Measurements from ENCODE around the gene ARF6.

The ARF6 gene

DNA sequence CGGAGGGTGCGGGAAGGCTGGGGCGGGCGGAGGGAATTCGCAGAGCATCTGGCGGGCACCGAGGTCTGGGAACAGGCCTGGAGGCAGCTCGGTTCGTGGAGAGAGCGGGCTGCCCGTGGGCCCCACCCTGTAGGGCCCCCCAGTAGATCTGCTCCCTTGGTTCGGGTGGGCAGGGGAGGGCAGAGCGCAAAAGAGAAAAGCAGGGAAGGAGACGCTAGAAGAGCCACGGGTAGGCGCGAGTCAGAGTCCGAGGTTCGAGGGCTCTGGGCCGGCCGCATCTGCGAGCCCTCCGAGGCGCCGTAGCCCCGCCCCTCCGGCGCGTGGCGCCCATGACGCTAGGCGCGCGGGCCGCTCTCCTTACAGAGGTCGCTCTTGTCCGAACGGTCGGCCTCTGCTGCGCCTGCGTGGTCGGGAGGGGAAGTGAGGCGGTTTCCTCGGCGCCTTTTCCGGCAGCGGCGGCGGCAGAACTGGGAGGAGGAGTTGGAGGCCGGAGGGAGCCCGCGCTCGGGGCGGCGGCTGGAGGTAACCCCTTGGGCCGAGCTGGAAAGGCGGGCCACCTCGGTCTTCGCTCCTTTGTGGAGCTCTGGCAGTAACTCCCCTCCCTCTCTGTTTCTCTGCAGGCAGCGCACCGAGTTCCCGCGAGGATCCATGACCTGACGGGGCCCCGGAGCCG, at the start of gene ARF6:
Gene ARF6, plus strand, starts transcription at position 447 of the 673 bp plus-strand sequence. CDS start 655 bp downstream, outside the sequence.
- Mint-ChIP-seq H3K9me3 (no peaks in the 10 kb centered on the region), H3K36me3 (ENCODE audit: low read depth) (peaks cover 32% of the 10 kb centered on the region), H3K27me3 (ENCODE audit: low read depth) (no peaks in the 10 kb centered on the region), H3K4me3 (peak within 1 kb of the TSS; percentile 92 to 96 (median 96)), H3K4me1 (peaks cover 37% of the 10 kb centered on the region), H3K27ac (peak within 1 kb of the TSS; percentile 99 to 100 (median 100))
- TF ChIP-seq, protein P1, sequence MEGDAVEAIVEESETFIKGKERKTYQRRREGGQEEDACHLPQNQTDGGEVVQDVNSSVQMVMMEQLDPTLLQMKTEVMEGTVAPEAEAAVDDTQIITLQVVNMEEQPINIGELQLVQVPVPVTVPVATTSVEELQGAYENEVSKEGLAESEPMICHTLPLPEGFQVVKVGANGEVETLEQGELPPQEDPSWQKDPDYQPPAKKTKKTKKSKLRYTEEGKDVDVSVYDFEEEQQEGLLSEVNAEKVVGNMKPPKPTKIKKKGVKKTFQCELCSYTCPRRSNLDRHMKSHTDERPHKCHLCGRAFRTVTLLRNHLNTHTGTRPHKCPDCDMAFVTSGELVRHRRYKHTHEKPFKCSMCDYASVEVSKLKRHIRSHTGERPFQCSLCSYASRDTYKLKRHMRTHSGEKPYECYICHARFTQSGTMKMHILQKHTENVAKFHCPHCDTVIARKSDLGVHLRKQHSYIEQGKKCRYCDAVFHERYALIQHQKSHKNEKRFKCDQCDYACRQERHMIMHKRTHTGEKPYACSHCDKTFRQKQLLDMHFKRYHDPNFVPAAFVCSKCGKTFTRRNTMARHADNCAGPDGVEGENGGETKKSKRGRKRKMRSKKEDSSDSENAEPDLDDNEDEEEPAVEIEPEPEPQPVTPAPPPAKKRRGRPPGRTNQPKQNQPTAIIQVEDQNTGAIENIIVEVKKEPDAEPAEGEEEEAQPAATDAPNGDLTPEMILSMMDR (IDR thresholded peaks at IDR 0.05; ENCODE audit: unreplicated experiment in 3 of 3): peak in 1 of 3 experiments; percentile 15

DNA sequence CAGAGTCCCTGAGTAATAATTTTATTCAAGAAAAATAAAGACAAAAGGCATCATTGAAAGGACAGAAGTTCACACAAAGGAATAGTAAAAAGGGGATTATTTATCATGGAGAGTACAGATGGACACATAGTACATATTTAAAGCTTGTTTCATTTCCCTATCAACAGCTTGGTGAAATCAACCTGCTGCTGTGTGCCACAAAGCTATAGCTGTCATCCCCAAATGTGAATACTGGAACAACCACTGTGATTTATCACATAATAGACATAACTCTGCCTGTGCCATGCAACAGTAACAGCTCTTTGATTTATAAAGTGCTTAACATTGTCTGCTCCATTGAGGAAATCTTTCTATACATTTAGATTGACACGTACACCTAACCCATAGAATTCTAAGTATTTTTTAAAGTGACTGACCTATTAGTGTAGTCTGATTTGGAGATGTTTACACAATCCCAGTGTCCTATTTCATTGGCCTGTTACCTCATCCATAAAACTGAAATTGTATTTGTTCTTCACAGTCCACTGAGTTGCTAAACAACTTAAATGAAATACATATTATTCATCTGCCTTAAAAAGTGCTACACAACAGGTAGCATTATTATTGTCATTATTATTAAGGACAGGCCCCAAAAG, 43.6 kb upstream of the ARF6 start:
- Mint-ChIP-seq H3K9me3 (no peaks in the 10 kb centered on the region), H3K27ac (no peak overlapping the region), H3K4me1 (peaks cover 26% of the 10 kb centered on the region), H3K36me3 (ENCODE audit: low read depth) (peaks cover 47% of the 10 kb centered on the region), H3K4me3 (peak overlapping the region; percentile 31 to 63 (median 50)), H3K27me3 (ENCODE audit: low read depth) (no peaks in the 10 kb centered on the region)
- TF ChIP-seq, protein P1 (IDR thresholded peaks at IDR 0.05; ENCODE audit: unreplicated experiment in 3 of 3): no peak

DNA sequence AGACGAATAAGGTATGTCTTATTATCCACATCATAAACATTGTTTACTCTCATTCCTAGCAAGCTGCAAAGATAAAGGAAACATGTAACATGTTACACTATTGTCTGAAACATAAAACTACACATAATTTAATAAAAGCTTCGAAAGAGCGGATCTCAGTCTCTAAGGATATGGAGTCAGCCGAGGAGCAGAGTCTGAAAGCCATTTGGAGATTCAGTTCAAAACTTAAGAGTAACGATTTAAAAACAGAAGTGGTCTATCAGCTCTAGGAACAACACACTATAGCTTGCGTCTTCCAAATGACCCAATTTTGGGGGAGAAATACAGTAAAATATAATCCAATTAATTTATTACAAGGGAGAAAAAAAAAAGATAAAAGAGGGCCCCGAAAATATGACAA, 41.1 kb upstream of the ARF6 start:
- Mint-ChIP-seq H3K4me3 (peak overlapping the region; percentile 86 to 98 (median 95)), H3K27me3 (ENCODE audit: low read depth) (no peaks in the 10 kb centered on the region), H3K9me3 (no peaks in the 10 kb centered on the region), H3K4me1 (peaks cover 26% of the 10 kb centered on the region), H3K27ac (peak overlapping the region; percentile 98 to 99 (median 98)), H3K36me3 (ENCODE audit: low read depth) (peaks cover 29% of the 10 kb centered on the region)
- TF ChIP-seq, protein P1 (IDR thresholded peaks at IDR 0.05; ENCODE audit: unreplicated experiment in 3 of 3): no peak

DNA sequence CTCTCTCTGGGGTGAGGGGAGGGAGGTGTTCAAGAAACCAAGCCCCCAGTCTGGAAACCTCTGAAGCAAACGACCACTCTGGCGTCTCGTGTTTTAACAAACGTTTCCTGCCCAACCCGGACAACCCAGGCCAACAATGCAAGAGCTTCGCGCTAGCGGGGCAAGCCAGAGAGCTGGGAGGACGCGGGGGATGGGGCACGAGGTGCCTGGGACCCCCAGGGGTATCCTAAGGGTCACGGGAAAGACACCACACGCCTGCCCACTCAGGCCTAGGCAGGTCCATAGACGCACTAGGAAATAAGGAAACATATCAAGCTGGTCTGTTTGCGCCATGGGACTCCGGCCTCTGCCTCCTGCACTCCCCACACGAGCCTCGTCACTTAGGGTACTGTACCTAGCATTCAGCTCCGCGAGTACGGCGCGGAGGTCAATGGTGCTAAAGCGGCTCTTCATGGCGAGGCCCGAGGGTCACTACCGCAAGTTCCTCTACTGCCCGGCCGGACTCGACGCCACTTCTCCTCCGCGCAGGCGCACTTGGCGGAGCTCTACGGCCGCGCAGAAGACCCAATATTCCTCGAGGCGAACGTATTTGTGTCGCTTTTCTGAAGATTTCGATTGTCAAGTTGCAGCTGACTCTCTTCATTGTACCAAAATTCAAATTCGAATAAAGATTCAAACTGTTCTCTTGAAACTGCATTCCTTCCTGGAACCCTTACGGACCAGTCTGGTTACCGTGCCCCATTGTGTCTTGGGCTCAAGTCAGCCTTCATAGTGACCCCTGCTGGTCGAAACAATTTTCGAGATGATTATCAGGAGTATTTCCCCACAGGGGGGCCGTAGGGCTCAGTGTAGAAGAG, 40.4 kb upstream of the ARF6 start, which contains the start of gene NEMF:
Gene NEMF, minus strand, starts transcription at position 488 of the 857 bp plus-strand sequence. Its CDS starts 35 bp downstream, at position 453.
- TF ChIP-seq, protein P1 (IDR thresholded peaks at IDR 0.05; ENCODE audit: unreplicated experiment in 3 of 3): peak; percentile 90 to 96 (median 90)
- peaks cover 28% of the 10 kb centered on the region for H3K4me1 Mint-ChIP-seq
- H3K36me3 Mint-ChIP-seq (ENCODE audit: low read depth): peaks cover 25% of the 10 kb centered on the region
- H3K4me3 Mint-ChIP-seq: peak within 1 kb of the TSS; percentile 86 to 98 (median 95)
- no peaks in the 10 kb centered on the region for H3K27me3 Mint-ChIP-seq (ENCODE audit: low read depth)
- no peaks in the 10 kb centered on the region for H3K9me3 Mint-ChIP-seq
- peak within 1 kb of the TSS; percentile 98 to 99 (median 98) for H3K27ac Mint-ChIP-seq

DNA sequence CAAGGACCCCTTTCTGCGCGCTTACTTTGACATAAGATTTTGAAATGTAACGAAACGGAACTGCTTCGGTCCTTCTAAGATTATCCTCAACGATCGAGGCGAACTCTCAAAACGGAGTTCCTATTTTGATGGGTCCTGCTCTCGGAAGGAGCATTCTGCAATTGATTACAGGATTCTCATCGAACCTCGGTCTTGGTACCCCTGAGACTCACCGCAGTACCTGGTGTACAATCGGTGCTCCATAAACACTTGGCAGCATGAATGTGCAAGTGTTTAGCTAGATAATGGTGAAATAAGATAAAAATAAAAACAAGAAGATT, 39.8 kb upstream of the ARF6 start:
- H3K4me3 Mint-ChIP-seq: peak overlapping the region; percentile 86 to 98 (median 95)
- TF ChIP-seq, protein P1 (IDR thresholded peaks at IDR 0.05; ENCODE audit: unreplicated experiment in 3 of 3): peak in 1 of 3 experiments; percentile 42

More for the DNA sequence above, 39.8 kb upstream of the ARF6 start:
- no peaks in the 10 kb centered on the region for H3K27me3 Mint-ChIP-seq (ENCODE audit: low read depth)
- peaks cover 21% of the 10 kb centered on the region for H3K36me3 Mint-ChIP-seq (ENCODE audit: low read depth)
- H3K4me1 Mint-ChIP-seq: peaks cover 31% of the 10 kb centered on the region
- peak overlapping the region; percentile 98 to 99 (median 98) for H3K27ac Mint-ChIP-seq
- no peaks in the 10 kb centered on the region for H3K9me3 Mint-ChIP-seq
